Esophagus muscularis mucosa (tissue), 4 donors: ENCODE results near the gene ATRX. TPM values are rescaled to one million over a fixed set of nuclear protein-coding genes. Genes with fewer than 3 reads are reported as not detected.
"Not testable (repeated sequence)": the region's sequence is repeated elsewhere in the genome, so short reads cannot be mapped to it uniquely, and the experiment has no call there.

ENCODE experiments used
- DNase-seq: peaks from one replicate; pipeline ENCODE4 v3.0.0-alpha.2; 2017; ENCODE audit errors: extremely low spot score
- H3K27ac ChIP-seq, 4 donors: fragments of 200-600 bp; sonication (generic); replicated peaks in 1 of 4; 1 replicate in 3 of 4; 2 replicates in 1 of 4; pipeline ENCODE4 v1.5.1; 2016 to 2019; ENCODE audit warnings: mild to moderate bottlenecking in 1 of 4
- H3K27me3 ChIP-seq, 4 donors: fragments of 200-600 bp; sonication (generic); one replicate each; pipeline versions ENCODE4 v1.5.1 to v1.6.0; 2016 to 2019
- H3K36me3 ChIP-seq, 4 donors: fragments of 200-600 bp; sonication (generic); one replicate each; pipeline ENCODE4 v1.5.1; 2016 to 2019
- H3K4me1 ChIP-seq, 4 donors: fragments of 200-600 bp; sonication (generic); one replicate each; pipeline ENCODE4 v1.5.1; 2016 to 2019
- H3K4me3 ChIP-seq, 4 donors: fragments of 200-600 bp; sonication (generic); 1 replicate in 2 of 4; 2 replicates in 2 of 4; pipeline ENCODE4 v1.5.1; 2016 to 2019; ENCODE audit warnings: mild to moderate bottlenecking in 4 of 4, moderate library complexity in 1 of 4
- H3K9me3 ChIP-seq, 4 donors: fragments of 200-600 bp; sonication (generic); 1 replicate in 3 of 4; 2 replicates in 1 of 4; pipeline ENCODE4 v1.5.1; 2016 to 2019
- CTCF ChIP-seq, 3 experiments: fragments of 200-600 bp in 2 of 3; fragments of 450-650 bp in 1 of 3; sonication (generic) in 2 of 3; IDR thresholded peaks; one replicate each; pipeline ENCODE4 v1.5.1; 2017 to 2019; ENCODE audit warnings: antibody characterized with exemption in 3 of 3, mild to moderate bottlenecking in 2 of 3, moderate library complexity in 1 of 3
- EP300 ChIP-seq: sonication (generic); formaldehyde crosslinking; IDR thresholded peaks from one replicate; pipeline ENCODE4 v1.6.1; 2017; ENCODE audit warnings: antibody characterized with exemption
- POLR2A ChIP-seq: fragments of 450-650 bp; IDR thresholded peaks from one replicate; pipeline ENCODE4 v1.6.1; 2017; ENCODE audit warnings: antibody characterized with exemption, moderate library complexity, mild to moderate bottlenecking, low read depth
- POLR2AphosphoS5 ChIP-seq, 2 donors: sonication (generic); formaldehyde crosslinking; IDR thresholded peaks; one replicate each; pipeline ENCODE4 v1.6.1; 2017; ENCODE audit warnings: antibody characterized with exemption in 2 of 2
- WGBS: methylation state at CpG from one replicate; pipeline ENCODE4 v1.1.5; 2018; 5-methylcytosine and 5-hydroxymethylcytosine counted together
- intact Hi-C: fragments of 100-400 bp; cut with DNase I; formaldehyde crosslinking; loops from one replicate; pipeline ENCODE4 v1.15.1; 2023
- total RNA-seq, 4 donors: library from RNA; depleted of rRNA; stranded (reverse); fragments of >200 nt; gene quantifications; one replicate each; pipeline versions ENCODE4 v1.1.0 to v1.2.1, GENCODE V29; 2016

ATRX gene
- total RNA-seq, 4 donors from 2014 or later, result 71.1 to 105 (median 95.8) TPM

GRCh38 chrX:77779695-77780094 is 6.3 kb downstream of the ATRX start:
- TF ChIP-seq POLR2AphosphoS5 (IDR thresholded peaks at IDR 0.05) (no peak), POLR2A (no peak), EP300 (no peak), CTCF (IDR thresholded peaks at IDR 0.05) (no peak)
- DNase-seq, result no peak
- no peak overlapping the region for H3K4me3 ChIP-seq
- no peaks in the 10 kb centered on the region for H3K36me3 ChIP-seq
- H3K9me3 ChIP-seq, result no peaks in the 10 kb centered on the region
- no peaks in the 10 kb centered on the region for H3K27me3 ChIP-seq
- 74% methylated on average over 3 of the region's 3 CpGs for WGBS
- H3K4me1 ChIP-seq, result peaks cover 0 to 24% (median 20%) of the 10 kb centered on the region in 4 donors
- H3K27ac ChIP-seq, result no peak overlapping the region
- intact Hi-C loops, result loop anchor here (10.0 kb wide), 1 partner anchor 115 kb away; the partner anchor contains the start of genes COX7B and MAGT1

GRCh38 chrX:77776659-77777058 is 9.4 kb downstream of the ATRX start:
- H3K4me1 ChIP-seq, result peaks cover 0 to 18% (median 10%) of the 10 kb centered on the region in 4 donors
- no peak overlapping the region for H3K4me3 ChIP-seq
- no peak for TF ChIP-seq POLR2A
- TF ChIP-seq CTCF (IDR thresholded peaks at IDR 0.05), result no peak
- no peak for TF ChIP-seq EP300
- no peak for TF ChIP-seq POLR2AphosphoS5 (IDR thresholded peaks at IDR 0.05)
- no peaks in the 10 kb centered on the region for H3K9me3 ChIP-seq
- H3K27ac ChIP-seq, result no peak overlapping the region
- DNase-seq, result no peak
- no peaks in the 10 kb centered on the region for H3K36me3 ChIP-seq
- 30% methylated on average over 2 of the region's 2 CpGs for WGBS
- no peaks in the 10 kb centered on the region for H3K27me3 ChIP-seq
- intact Hi-C loops, result no loop called here

GRCh38 chrX:77771601-77772000 is 14.4 kb downstream of the ATRX start:
- WGBS, result 70% methylated on average over 1 of the region's 1 CpG
- Histone ChIP-seq H3K4me1 (peaks cover 0 to 15% (median 5%) of the 10 kb centered on the region in 4 donors), H3K27me3 (no peaks in the 10 kb centered on the region), H3K36me3 (no peaks in the 10 kb centered on the region), H3K27ac (no peak overlapping the region), H3K9me3 (no peaks in the 10 kb centered on the region), H3K4me3 (no peak overlapping the region)
- DNase-seq, result no peak
- TF ChIP-seq POLR2A, result no peak
- TF ChIP-seq POLR2AphosphoS5 (IDR thresholded peaks at IDR 0.05), result no peak
- no peak for TF ChIP-seq CTCF (IDR thresholded peaks at IDR 0.05)
- TF ChIP-seq EP300, result no peak
- intact Hi-C loops, result no loop called here

- no peaks in the 10 kb centered on the region for H3K9me3 ChIP-seq
- H3K4me1 ChIP-seq, result peaks cover 0 to 20% (median 11%) of the 10 kb centered on the region in 4 donors
- WGBS, result 71% methylated on average over 2 of the region's 2 CpGs
- H3K4me3 ChIP-seq, result no peak overlapping the region
- H3K36me3 ChIP-seq, result no peaks in the 10 kb centered on the region
- TF ChIP-seq CTCF (IDR thresholded peaks at IDR 0.05), result no peak
- no peak for TF ChIP-seq POLR2AphosphoS5 (IDR thresholded peaks at IDR 0.05)
- TF ChIP-seq POLR2A, result no peak
- TF ChIP-seq EP300, result no peak
- no peaks in the 10 kb centered on the region for H3K27me3 ChIP-seq
- intact Hi-C loops, result no loop called here
- DNase-seq, result no peak
- no peak overlapping the region for H3K27ac ChIP-seq
Observed at GRCh38 chrX:77768787-77769186, 17.2 kb downstream of the ATRX start.

GRCh38 chrX:77766212-77766611 is 19.8 kb downstream of the ATRX start:
- WGBS, result no CpG with 5 or more reads among the region's 33 CpGs
- H3K27ac ChIP-seq, DNase-seq, H3K36me3 ChIP-seq, H3K27me3 ChIP-seq, intact Hi-C loops, H3K9me3 ChIP-seq, H3K4me3 ChIP-seq: not testable (repeated sequence)
- peaks cover 0 to 21% (median 9%) of the 10 kb centered on the region in 4 donors for H3K4me1 ChIP-seq
